HCT116 (cell line): ENCODE measurements around the gene TMEM61. TPM values are rescaled to one million over a fixed set of nuclear protein-coding genes. Genes with fewer than 3 reads are reported as not detected.

Experiments used
- ATAC-seq: fragments of 200-7000 bp; cut with Tn5 transposase; 2 replicates; pipeline ENCODE4 v1.9.1; 2020; ENCODE audit warnings: mild to moderate bottlenecking, moderate library complexity
- BruUV-seq: library from RNA; stranded (reverse); fragments of 400-500 nt; replicated peaks from 2 replicates; lab custom pipeline; 2021; lab: Mats Ljungman, UMichigan
- CTCF ChIA-PET: fragments of 300-600 bp; sonication (Branson Sonifier 250); formaldehyde crosslinking; loops from one replicate; lab custom pipeline; 2021; ENCODE audit warnings: antibody characterized with exemption; lab: Charles Lee
- POLR2A ChIA-PET: fragments of 300-600, 350-600 bp; sonication (Branson Sonifier 250); formaldehyde crosslinking; loops from one replicate; lab custom pipeline; 2021; ENCODE audit warnings: antibody characterized with exemption; lab: Charles Lee
- RAD21 ChIA-PET, 2 experiments: fragments of 300-600 bp; sonication (Branson Sonifier 250); formaldehyde crosslinking; loops; one replicate each; lab custom pipeline; 2023; ENCODE audit warnings: low total read pairs in 2 of 2; ENCODE audit not compliant: uncharacterized antibody in 2 of 2, unreplicated experiment in 2 of 2, low non-redundant PET in 1 of 2; lab: Charles Lee
- DNase-seq: peaks from one replicate; pipeline ENCODE4 v3.0.0-alpha.2; 2010; ENCODE audit warnings: low read depth, low spot score
- H2AFZ ChIP-seq: fragments of 200-600 bp; shearing (Covaris generic), sonication (generic); 2 replicates; pipeline ENCODE4 v1.6.1; 2017; ENCODE audit warnings: low read depth, mixed run types, mixed read lengths, antibody characterized with exemption, low read length; ENCODE audit not compliant: poor library complexity, severe bottlenecking
- H3K27ac ChIP-seq: 2 replicates; pipeline ENCODE4 v1.5.1; 2012; ENCODE audit warnings: low read depth, low read length
- H3K27me3 ChIP-seq: fragments of 200-600 bp; sonication (generic); 2 replicates; pipeline ENCODE4 v1.6.1; 2016; ENCODE audit warnings: mixed run types, low read length, mixed read lengths; ENCODE audit not compliant: insufficient read depth
- H3K36me3 ChIP-seq, 2 experiments: fragments of 200-500 bp in 1 of 2; fragments of 200-600 bp in 1 of 2; sonication (Bioruptor generic) in 1 of 2; sonication (generic) in 1 of 2; 2 replicates each; pipeline versions ENCODE4 v1.5.1 to v1.6.1; 2014 to 2016; ENCODE audit warnings: low read length in 2 of 2, inconsistent platforms in 1 of 2, mixed read lengths in 1 of 2, mixed run types in 1 of 2; ENCODE audit not compliant: insufficient read depth in 2 of 2, control insufficient read depth in 1 of 2
- H3K4me1 ChIP-seq, 2 experiments: fragments of 200-600 bp in 1 of 2; sonication (generic) in 1 of 2; 2 replicates each; pipeline versions ENCODE4 v1.5.1 to v1.6.1; 2012 to 2017; ENCODE audit warnings: low read length in 2 of 2, inconsistent platforms in 1 of 2, mild to moderate bottlenecking in 1 of 2, mixed read lengths in 1 of 2, mixed run types in 1 of 2, moderate library complexity in 1 of 2; ENCODE audit not compliant: insufficient read depth in 2 of 2, control insufficient read depth in 1 of 2
- H3K4me2 ChIP-seq: fragments of 200-600 bp; sonication (generic); 2 replicates; pipeline ENCODE4 v1.6.1; 2017; ENCODE audit warnings: mixed run types, low read length, mixed read lengths
- H3K4me3 ChIP-seq, 2 experiments: fragments of 200-600 bp in 1 of 2; sonication (generic) in 1 of 2; replicated peaks in 1 of 2; 2 replicates each; pipeline ENCODE4 v1.5.1; 2011 to 2016; ENCODE audit warnings: low read length in 2 of 2, control low read depth in 1 of 2, low read depth in 1 of 2, mild to moderate bottlenecking in 1 of 2, mixed read lengths in 1 of 2, mixed run types in 1 of 2
- H3K79me2 ChIP-seq: fragments of 200-600 bp; sonication (generic); 2 replicates; pipeline ENCODE4 v1.6.1; 2017; ENCODE audit warnings: mild to moderate bottlenecking, mixed run types, low read length, moderate library complexity, mixed read lengths; ENCODE audit not compliant: insufficient read depth
- H3K9ac ChIP-seq: fragments of 200-600 bp; sonication (generic); 2 replicates; pipeline ENCODE4 v1.6.1; 2016; ENCODE audit warnings: low read length, mixed read lengths
- H3K9me2 ChIP-seq: fragments of 200-600 bp; sonication (generic), shearing (Covaris generic); 2 replicates; pipeline ENCODE4 v1.6.1; 2017; ENCODE audit warnings: mixed run types, mild to moderate bottlenecking, moderate library complexity; ENCODE audit not compliant: insufficient read depth
- H3K9me3 ChIP-seq, 2 experiments: fragments of 200-500 bp in 1 of 2; fragments of 200-600 bp in 1 of 2; sonication (Bioruptor generic) in 1 of 2; sonication (generic) in 1 of 2; 2 replicates each; pipeline ENCODE4 v1.6.1; 2014 to 2017; ENCODE audit warnings: low read length in 2 of 2, mixed read lengths in 2 of 2, inconsistent platforms in 1 of 2, low read depth in 1 of 2, mild to moderate bottlenecking in 1 of 2, mixed run types in 1 of 2, moderate library complexity in 1 of 2; ENCODE audit not compliant: control insufficient read depth in 1 of 2, insufficient read depth in 1 of 2
- H4K20me1 ChIP-seq: fragments of 200-600 bp; sonication (generic), shearing (Covaris generic); 2 replicates; pipeline ENCODE4 v1.6.1; 2017; ENCODE audit warnings: mixed run types, mild to moderate bottlenecking, moderate library complexity; ENCODE audit not compliant: insufficient read depth
- ATF3 ChIP-seq: IDR thresholded peaks from 2 replicates; pipeline ENCODE4 v1.6.1; 2012
- CBX3 ChIP-seq: IDR thresholded peaks from 2 replicates; pipeline ENCODE4 v1.6.1; 2012; ENCODE audit warnings: low read depth
- EGR1 ChIP-seq: IDR thresholded peaks from 2 replicates; pipeline ENCODE4 v1.6.1; 2012; ENCODE audit warnings: low read depth
- FOSL1 ChIP-seq: IDR thresholded peaks from 2 replicates; pipeline ENCODE4 v1.6.1; 2012; ENCODE audit warnings: low read depth
- JUND ChIP-seq: IDR thresholded peaks from 2 replicates; pipeline ENCODE4 v1.6.1; 2012
- POLR2AphosphoS5 ChIP-seq: IDR thresholded peaks from 2 replicates; pipeline ENCODE4 v1.6.1; 2011; ENCODE audit warnings: mild to moderate bottlenecking, low read depth, low read length, moderate library complexity
- RAD21 ChIP-seq: IDR thresholded peaks from 2 replicates; pipeline ENCODE4 v1.6.1; 2012; ENCODE audit warnings: low read depth, mild to moderate bottlenecking
- REST ChIP-seq: IDR thresholded peaks from 2 replicates; pipeline ENCODE4 v1.6.1; 2012; ENCODE audit warnings: low read depth
- SP1 ChIP-seq: IDR thresholded peaks from 2 replicates; pipeline ENCODE4 v1.6.1; 2012; ENCODE audit warnings: low read depth
- intact Hi-C: fragments of 100-400 bp; cut with micrococcal nuclease; formaldehyde crosslinking; loops from 2 replicates; pipeline ENCODE4 v1.10.0; 2022
- total RNA-seq: library from RNA; stranded (reverse); gene quantifications from one replicate; pipeline ENCODE4 v1.2.1, GENCODE V29; 2021; ENCODE audit not compliant: unreplicated experiment

The TMEM61 gene
- total RNA-seq, 1 experiment from 2014 or later: 4.4 TPM

GRCh38 chr1:54990916-54991315, 10.5 kb downstream of the TMEM61 start:
- CTCF ChIA-PET: interaction anchor here (2.1 to 2.4 kb wide), 2 partner anchors 40 to 46 kb away, joined by 12 to 15 read pairs; no protein-coding TSS in a partner anchor

More at GRCh38 chr1:54990916-54991315, 10.5 kb downstream of the TMEM61 start:
- POLR2A ChIA-PET: no interaction called here
- Histone ChIP-seq H2AFZ (no peak overlapping the region), H3K27ac (no peak overlapping the region), H3K4me1 (peaks cover 0 to 4% of the 10 kb centered on the region in 2 experiments; a peak in 1 of 4 replicates), H3K4me3 (no peak overlapping the region), H4K20me1 (no peaks in the 10 kb centered on the region), H3K9me2 (no peaks in the 10 kb centered on the region), H3K4me2 (no peak overlapping the region), H3K27me3 (no peaks in the 10 kb centered on the region), H3K9me3 (no peaks in the 10 kb centered on the region), H3K79me2 (no peaks in the 10 kb centered on the region), H3K36me3 (no peaks in the 10 kb centered on the region), H3K9ac (no peak overlapping the region)
- no peak for DNase-seq
- RAD21 ChIA-PET: no interaction called here
- ATAC-seq: no peak
- no TSS peak for BruUV-seq
- intact Hi-C loops: no loop called here
- TF ChIP-seq REST (no peak), RAD21 (no peak), SP1 (no peak), JUND (no peak), FOSL1 (no peak), CBX3 (no peak), POLR2AphosphoS5 (no peak), EGR1 (no peak), ATF3 (no peak)
